ENCODE results near the gene VWA5A. TPM values are rescaled to one million over a fixed set of nuclear protein-coding genes. Genes with fewer than 3 reads are reported as not detected.

The VWA5A gene
- total RNA-seq, 6 donors from 2014 or later, result 16.4 to 39.0 (median 32.9) TPM

GRCh38 chr11:124080327-124081001 is 34.8 kb upstream of the VWA5A start:
- peaks cover 0 to 9% (median 0%) of the 10 kb centered on the region in 4 donors for H3K27me3 ChIP-seq
- no peaks in the 10 kb centered on the region for H3K36me3 ChIP-seq
- no peaks in the 10 kb centered on the region for H3K9me3 ChIP-seq
- no peak for ATAC-seq (ENCODE audit: low FRiP score in 2 of 2)
- H3K4me1 ChIP-seq, result peaks cover 0 to 10% (median 6%) of the 10 kb centered on the region in 4 donors
- TF ChIP-seq EP300 (IDR thresholded peaks at IDR 0.05) (no peak), POLR2AphosphoS5 (IDR thresholded peaks at IDR 0.05) (no peak), CTCF (IDR thresholded peaks at IDR 0.05) (no peak), POLR2A (IDR thresholded peaks at IDR 0.05) (no peak)
- no peak for DNase-seq
- H3K4me3 ChIP-seq, result no peak overlapping the region
- H3K27ac ChIP-seq, result no peak overlapping the region
- WGBS, 2 donors, result 63 to 67% methylated on average over 8 of the region's 8 CpGs

- DNase-seq (no peak), ATAC-seq (ENCODE audit: low FRiP score in 2 of 2) (no peak)
- H3K4me3 ChIP-seq, result no peak overlapping the region
- H3K27me3 ChIP-seq, result no peaks in the 10 kb centered on the region
- no peak overlapping the region for H3K27ac ChIP-seq
- no peaks in the 10 kb centered on the region for H3K9me3 ChIP-seq
- H3K4me1 ChIP-seq, result no peaks in the 10 kb centered on the region
- 88% methylated on average over 3 of the region's 3 CpGs for WGBS, 2 donors
- no peaks in the 10 kb centered on the region for H3K36me3 ChIP-seq
- TF ChIP-seq POLR2AphosphoS5 (IDR thresholded peaks at IDR 0.05) (no peak), EP300 (IDR thresholded peaks at IDR 0.05) (no peak), CTCF (IDR thresholded peaks at IDR 0.05) (no peak), POLR2A (IDR thresholded peaks at IDR 0.05) (no peak)
Measured at GRCh38 chr11:124081483-124081882, 33.8 kb upstream of the VWA5A start.

- WGBS, 2 donors, result 88 to 91% methylated on average over 4 of the region's 4 CpGs
- no peaks in the 10 kb centered on the region for H3K27me3 ChIP-seq
- no peak for DNase-seq
- ATAC-seq (ENCODE audit: low FRiP score in 2 of 2), result no peak
- no peak overlapping the region for H3K27ac ChIP-seq
- no peak for TF ChIP-seq POLR2A (IDR thresholded peaks at IDR 0.05)
- TF ChIP-seq CTCF (IDR thresholded peaks at IDR 0.05), result no peak
- no peak for TF ChIP-seq EP300 (IDR thresholded peaks at IDR 0.05)
- no peak for TF ChIP-seq POLR2AphosphoS5 (IDR thresholded peaks at IDR 0.05)
- H3K4me1 ChIP-seq, result no peaks in the 10 kb centered on the region
- H3K4me3 ChIP-seq, result no peak overlapping the region
- H3K9me3 ChIP-seq, result no peaks in the 10 kb centered on the region
- no peaks in the 10 kb centered on the region for H3K36me3 ChIP-seq
Measured at GRCh38 chr11:124082371-124082770, 32.9 kb upstream of the VWA5A start.

GRCh38 chr11:124085583-124085982 is 29.7 kb upstream of the VWA5A start:
- Histone ChIP-seq H3K9me3 (no peaks in the 10 kb centered on the region), H3K27me3 (no peaks in the 10 kb centered on the region), H3K36me3 (no peaks in the 10 kb centered on the region), H3K27ac (no peak overlapping the region), H3K4me3 (no peak overlapping the region), H3K4me1 (no peaks in the 10 kb centered on the region)
- 64 to 80% methylated on average over 3 of the region's 3 CpGs for WGBS, 2 donors
- DNase-seq (no peak), ATAC-seq (ENCODE audit: low FRiP score in 2 of 2) (no peak)
- TF ChIP-seq EP300 (IDR thresholded peaks at IDR 0.05) (no peak), POLR2A (IDR thresholded peaks at IDR 0.05) (no peak), CTCF (IDR thresholded peaks at IDR 0.05) (no peak), POLR2AphosphoS5 (IDR thresholded peaks at IDR 0.05) (no peak)

Measured in upper lobe of left lung (tissue), 6 donors.